B cell (primary cell): ENCODE data around the gene TBCD. TPM values are rescaled to one million over a fixed set of nuclear protein-coding genes. Genes with fewer than 3 reads are reported as not detected.

Experiments
- ATAC-seq: fragments of 200-7000 bp; cut with Tn5 transposase; one replicate; pipeline ENCODE4 v1.10.0; 2021; ENCODE audit warnings: low read depth, mild to moderate bottlenecking, moderate number of reproducible peaks, moderate library complexity
- CTCF ChIA-PET: fragments of 350-600 bp; sonication (Branson Sonifier 250); formaldehyde crosslinking; loops from one replicate; lab custom pipeline; 2021; ENCODE audit warnings: antibody characterized with exemption, inconsistent platforms; lab: Charles Lee
- POLR2A ChIA-PET: fragments of 350-600 bp; sonication (Branson Sonifier 250); formaldehyde crosslinking; loops from one replicate; lab custom pipeline; 2021; ENCODE audit warnings: antibody characterized with exemption; lab: Charles Lee
- DNase-seq: peaks from one replicate; pipeline ENCODE4 v3.0.0; 2013
- H2AFZ ChIP-seq: 2 replicates; pipeline ENCODE4 v1.6.1; 2012; ENCODE audit warnings: mild to moderate bottlenecking, low read depth, low read length; ENCODE audit not compliant: insufficient read depth, poor library complexity, severe bottlenecking
- H3K27ac ChIP-seq, 2 donors: 1 replicate in 1 of 2; 2 replicates in 1 of 2; pipeline ENCODE4 v1.5.1; 2012 to 2013; ENCODE audit warnings: low read length in 2 of 2, mild to moderate bottlenecking in 2 of 2, moderate library complexity in 1 of 2
- H3K27me3 ChIP-seq, 4 experiments: fragments of 200-600 bp in 1 of 4; sonication (generic) in 1 of 4; replicated peaks in 1 of 4; 1 replicate in 2 of 4; 2 replicates in 2 of 4; pipeline versions ENCODE4 v1.6.1 to v1.7.0; 2013 to 2016; ENCODE audit warnings: low read length in 3 of 4, mild to moderate bottlenecking in 2 of 4, mixed read lengths in 1 of 4, moderate library complexity in 1 of 4; ENCODE audit not compliant: insufficient read depth in 4 of 4, control insufficient read depth in 3 of 4; ENCODE audit errors: control extremely low read depth in 1 of 4
- H3K36me3 ChIP-seq, 2 experiments: replicated peaks in 1 of 2; 1 replicate in 1 of 2; 2 replicates in 1 of 2; pipeline versions ENCODE4 v1.6.1 to v1.7.1; 2013; ENCODE audit warnings: low read length in 1 of 2; ENCODE audit not compliant: insufficient read depth in 2 of 2, control insufficient read depth in 1 of 2; ENCODE audit errors: control extremely low read depth in 1 of 2, extremely low read depth in 1 of 2
- H3K4me1 ChIP-seq, 2 donors: fragments of 200-600 bp in 1 of 2; sonication (generic) in 1 of 2; 1 replicate in 1 of 2; 2 replicates in 1 of 2; pipeline versions ENCODE4 v1.5.1 to v1.6.1; 2013 to 2017; ENCODE audit warnings: low read length in 2 of 2; ENCODE audit not compliant: control insufficient read depth in 2 of 2, insufficient read depth in 2 of 2
- H3K4me2 ChIP-seq: replicated peaks from 2 replicates; pipeline ENCODE3; 2012; ENCODE audit warnings: mild to moderate bottlenecking, low read depth, low read length; ENCODE audit not compliant: poor library complexity, severe bottlenecking
- H3K4me3 ChIP-seq, 5 experiments: fragments of 200-600 bp in 1 of 5; sonication (generic) in 1 of 5; 1 replicate in 3 of 5; 2 replicates in 2 of 5; pipeline versions ENCODE4 v1.5.1 to v1.7.0; 2011 to 2016; ENCODE audit warnings: low read length in 4 of 5, mild to moderate bottlenecking in 4 of 5, low read depth in 2 of 5, control low read depth in 1 of 5, moderate library complexity in 1 of 5; ENCODE audit not compliant: insufficient read depth in 1 of 5; ENCODE audit errors: control extremely low read depth in 1 of 5, extremely low read depth in 1 of 5
- H3K79me2 ChIP-seq: fragments of 200-600 bp; sonication (generic); one replicate; pipeline ENCODE4 v1.6.0; 2016; ENCODE audit warnings: low read length; ENCODE audit not compliant: control insufficient read depth, insufficient read depth
- H3K9ac ChIP-seq: fragments of 200-600 bp; sonication (generic); 2 replicates; pipeline ENCODE4 v1.6.1; 2017; ENCODE audit warnings: mild to moderate bottlenecking, low read length, moderate library complexity
- H3K9me3 ChIP-seq, 3 donors: one replicate each; pipeline versions ENCODE4 v1.6.1 to v1.7.1; 2013; ENCODE audit warnings: low read length in 2 of 3; ENCODE audit not compliant: control insufficient read depth in 2 of 3, insufficient read depth in 1 of 3; ENCODE audit errors: control extremely low read depth in 1 of 3
- H4K20me1 ChIP-seq: 2 replicates; pipeline ENCODE4 v1.6.0; 2012; ENCODE audit warnings: mild to moderate bottlenecking, low read length; ENCODE audit not compliant: insufficient read depth, control insufficient read depth, poor library complexity, severe bottlenecking
- H3K27ac Mint-ChIP-seq: one replicate; pipeline ENCODE4 v1.8.0; 2021; ENCODE audit warnings: mixed read lengths
- H3K27me3 Mint-ChIP-seq: one replicate; pipeline ENCODE4 v1.8.0; 2021; ENCODE audit warnings: mixed read lengths
- H3K4me1 Mint-ChIP-seq: one replicate; pipeline ENCODE4 v1.8.0; 2021; ENCODE audit warnings: mixed read lengths
- H3K4me3 Mint-ChIP-seq: one replicate; pipeline ENCODE4 v1.8.0; 2021; ENCODE audit warnings: mixed read lengths
- H3K9me3 Mint-ChIP-seq: one replicate; pipeline ENCODE4 v1.8.0; 2022; ENCODE audit warnings: mixed read lengths; ENCODE audit not compliant: insufficient read depth
- CTCF ChIP-seq: fragments of 200-600 bp; IDR thresholded peaks from one replicate; pipeline ENCODE4 v1.8.0; 2022; ENCODE audit warnings: antibody characterized with exemption, mild to moderate bottlenecking
- WGBS: methylation state at CpG from one replicate; pipeline ENCODE4 v1.1.5; 2013; ENCODE audit warnings: missing lambda C conversion rate; ENCODE audit not compliant: insufficient coverage; 5-methylcytosine and 5-hydroxymethylcytosine counted together
- intact Hi-C: fragments of 100-400 bp; cut with micrococcal nuclease; formaldehyde crosslinking; loops from one replicate; pipeline ENCODE4 v1.10.0; 2022
- polyA plus RNA-seq: library from polyadenylated mRNA; depleted of rRNA; stranded (reverse); fragments of >200 nt; gene quantifications from 2 replicates; pipeline ENCODE4 v1.2.3, GENCODE V29; 2012
- total RNA-seq, 2 donors: library from RNA; stranded (reverse); fragments of 120-200 nt in 1 of 2; gene quantifications; 1 replicate in 1 of 2; 2 replicates in 1 of 2; pipeline versions ENCODE4 v1.2.3 to v1.2.4, GENCODE V29; 2013 to 2022

TBCD gene
- total and polyA plus RNA-seq, 2 donors (not counting 1 experiment from before 2014, with no cell fraction given): 60.8 to 101 TPM

DNA sequence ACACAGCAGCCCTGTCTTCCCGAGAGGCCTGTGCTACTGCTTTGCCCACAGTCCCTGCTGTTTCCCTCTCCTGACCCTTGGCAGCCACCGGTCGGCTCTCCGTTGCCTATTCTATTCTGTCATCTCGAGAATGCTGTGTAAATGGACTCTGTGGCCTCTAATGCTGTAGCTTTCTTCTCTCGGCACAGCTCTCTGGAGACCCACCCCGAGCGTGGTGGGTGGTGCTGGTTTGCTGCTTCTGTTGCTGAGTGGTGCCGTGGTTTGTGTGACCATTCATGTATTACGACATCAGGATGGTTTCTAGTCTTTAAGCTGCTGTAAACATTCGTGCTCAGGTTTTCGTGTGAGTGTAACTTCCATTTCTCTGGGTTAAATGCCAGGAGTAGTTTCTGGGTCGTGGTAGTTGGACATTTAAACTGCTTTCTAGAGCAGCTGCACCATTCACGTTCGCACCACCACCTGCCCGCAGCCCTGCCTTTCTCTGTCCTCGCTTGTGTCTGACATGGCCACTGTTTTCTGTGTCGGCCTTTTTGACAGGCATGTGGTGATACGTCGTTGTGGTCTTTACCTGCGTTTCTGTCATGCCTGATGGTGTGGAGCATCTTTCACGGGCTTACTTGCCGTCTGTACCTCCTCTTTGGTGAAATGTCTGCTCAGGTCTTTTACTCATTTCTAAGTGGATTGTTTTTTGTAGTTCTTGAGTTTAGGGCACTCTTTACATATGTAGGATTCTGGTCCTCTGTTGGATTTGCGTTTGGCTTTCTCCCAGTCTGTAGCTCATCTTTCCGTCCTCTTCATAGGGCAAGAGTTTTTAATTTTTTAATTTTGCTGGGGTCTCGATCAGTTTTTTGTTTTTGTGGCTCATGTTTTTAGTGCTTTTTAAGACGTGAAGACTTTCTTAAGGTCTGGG, 135.6 kb downstream of the TBCD start:
- Histone ChIP-seq H3K36me3 (no peaks in the 10 kb centered on the region), H3K9ac (no peak overlapping the region), H3K4me1 (peaks cover 47 to 57% of the 10 kb centered on the region in 2 donors), H3K27ac (no peak overlapping the region), H4K20me1 (peaks cover under 1% of the 10 kb centered on the region), H3K79me2 (peaks cover 5% of the 10 kb centered on the region), H3K4me2 (peak overlapping the region; percentile 27), H3K4me3 (no peak overlapping the region), H3K27me3 (no peaks in the 10 kb centered on the region), H2AFZ (no peak overlapping the region), H3K9me3 (no peaks in the 10 kb centered on the region)
- intact Hi-C loops: no loop called here
- peak; percentile 59 for ATAC-seq
- H3K4me1 Mint-ChIP-seq: peaks cover 52% of the 10 kb centered on the region
- H3K27me3 Mint-ChIP-seq: no peaks in the 10 kb centered on the region
- no peaks in the 10 kb centered on the region for H3K9me3 Mint-ChIP-seq
- peak overlapping the region; percentile 80 for H3K27ac Mint-ChIP-seq
- TF ChIP-seq CTCF: no peak
- POLR2A ChIA-PET: no interaction called here
- peak; percentile 54 for DNase-seq
- CTCF ChIA-PET: interaction anchor here (1.3 to 1.6 kb wide), 2 partner anchors 14 to 106 kb away, joined by 5 to 7 read pairs; no protein-coding TSS in a partner anchor
- 68% methylated on average over 26 of the region's 27 CpGs for WGBS
- H3K4me3 Mint-ChIP-seq: peak overlapping the region; percentile 73
